WERI-Rb-1 (cell line): ENCODE measurements around the gene MMEL1.
"Not testable (repeated sequence)": the region's sequence is repeated elsewhere in the genome, so short reads cannot be mapped to it uniquely, and the experiment has no call there.

Experiments
- DNase-seq: peaks from one replicate; pipeline ENCODE4 v3.0.0-alpha.2; 2020
- H3K27ac ChIP-seq: fragments of 250-450 bp; sonication (Bioruptor Pico); 2 replicates; pipeline ENCODE4 v1.5.1; 2020; ENCODE audit warnings: mild to moderate bottlenecking, moderate library complexity
- H3K27me3 ChIP-seq: fragments of 250-450 bp; sonication (Bioruptor Pico); 2 replicates; pipeline ENCODE4 v1.5.1; 2021; ENCODE audit warnings: mild to moderate bottlenecking, low read depth, moderate library complexity; ENCODE audit not compliant: insufficient read depth, severe bottlenecking
- H3K36me3 ChIP-seq: fragments of 250-450 bp; sonication (Bioruptor Pico); 2 replicates; pipeline ENCODE4 v1.5.1; 2020; ENCODE audit warnings: mild to moderate bottlenecking, moderate library complexity
- H3K4me3 ChIP-seq: 2 replicates; pipeline ENCODE4 v1.5.1; 2011; ENCODE audit warnings: low read depth, mild to moderate bottlenecking, control low read depth, low read length
- H3K9me3 ChIP-seq: fragments of 250-450 bp; sonication (Bioruptor Pico); 2 replicates; pipeline ENCODE4 v1.5.1; 2021; ENCODE audit warnings: mild to moderate bottlenecking, moderate library complexity; ENCODE audit not compliant: severe bottlenecking
- TF ChIP-seq, protein P1 (sequence below): IDR thresholded peaks from 2 replicates; pipeline ENCODE4 v1.5.1; 2011; ENCODE audit warnings: low read depth, mild to moderate bottlenecking, control low read depth, inconsistent platforms, low read length

Gene MMEL1

DNA sequence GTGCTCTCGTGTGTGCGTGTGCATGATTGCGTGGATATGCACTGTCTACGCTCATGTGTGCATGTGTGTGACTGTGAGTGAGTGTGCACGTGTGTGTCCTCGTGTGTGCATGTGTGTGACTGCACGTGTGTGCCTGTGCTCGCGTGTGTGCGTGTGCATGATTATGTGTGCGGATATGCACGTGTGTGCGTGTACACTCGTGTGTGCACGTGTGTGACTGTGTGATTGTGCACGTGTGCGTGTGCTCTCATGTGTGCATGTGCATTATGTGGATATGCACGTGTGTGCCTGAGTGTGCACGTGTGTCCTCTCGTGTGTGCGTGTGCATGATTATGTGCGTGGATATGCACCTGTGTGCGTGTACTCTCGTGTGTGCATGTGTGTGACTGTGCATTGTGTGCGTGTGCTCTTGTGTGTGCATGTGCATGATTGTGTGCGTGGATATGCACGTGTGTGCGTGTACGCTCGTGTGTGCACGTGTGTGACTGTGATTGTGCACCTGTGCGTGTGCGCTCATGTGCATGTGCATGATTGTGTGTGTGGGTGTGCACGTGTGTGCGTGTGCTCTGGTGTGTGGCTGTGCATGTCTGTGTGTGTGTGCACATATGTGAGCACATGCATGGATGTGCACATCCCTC, 2.2 kb downstream of the MMEL1 start:
- DNase-seq, result no peak
- Histone ChIP-seq H3K27me3 (peaks cover 83% of the 10 kb centered on the region), H3K4me3 (no peak overlapping the region), H3K9me3 (peaks cover 7% of the 10 kb centered on the region), H3K36me3 (no peaks in the 10 kb centered on the region), H3K27ac (no peak overlapping the region)
- TF ChIP-seq, protein P1, sequence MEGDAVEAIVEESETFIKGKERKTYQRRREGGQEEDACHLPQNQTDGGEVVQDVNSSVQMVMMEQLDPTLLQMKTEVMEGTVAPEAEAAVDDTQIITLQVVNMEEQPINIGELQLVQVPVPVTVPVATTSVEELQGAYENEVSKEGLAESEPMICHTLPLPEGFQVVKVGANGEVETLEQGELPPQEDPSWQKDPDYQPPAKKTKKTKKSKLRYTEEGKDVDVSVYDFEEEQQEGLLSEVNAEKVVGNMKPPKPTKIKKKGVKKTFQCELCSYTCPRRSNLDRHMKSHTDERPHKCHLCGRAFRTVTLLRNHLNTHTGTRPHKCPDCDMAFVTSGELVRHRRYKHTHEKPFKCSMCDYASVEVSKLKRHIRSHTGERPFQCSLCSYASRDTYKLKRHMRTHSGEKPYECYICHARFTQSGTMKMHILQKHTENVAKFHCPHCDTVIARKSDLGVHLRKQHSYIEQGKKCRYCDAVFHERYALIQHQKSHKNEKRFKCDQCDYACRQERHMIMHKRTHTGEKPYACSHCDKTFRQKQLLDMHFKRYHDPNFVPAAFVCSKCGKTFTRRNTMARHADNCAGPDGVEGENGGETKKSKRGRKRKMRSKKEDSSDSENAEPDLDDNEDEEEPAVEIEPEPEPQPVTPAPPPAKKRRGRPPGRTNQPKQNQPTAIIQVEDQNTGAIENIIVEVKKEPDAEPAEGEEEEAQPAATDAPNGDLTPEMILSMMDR, result no peak

DNA sequence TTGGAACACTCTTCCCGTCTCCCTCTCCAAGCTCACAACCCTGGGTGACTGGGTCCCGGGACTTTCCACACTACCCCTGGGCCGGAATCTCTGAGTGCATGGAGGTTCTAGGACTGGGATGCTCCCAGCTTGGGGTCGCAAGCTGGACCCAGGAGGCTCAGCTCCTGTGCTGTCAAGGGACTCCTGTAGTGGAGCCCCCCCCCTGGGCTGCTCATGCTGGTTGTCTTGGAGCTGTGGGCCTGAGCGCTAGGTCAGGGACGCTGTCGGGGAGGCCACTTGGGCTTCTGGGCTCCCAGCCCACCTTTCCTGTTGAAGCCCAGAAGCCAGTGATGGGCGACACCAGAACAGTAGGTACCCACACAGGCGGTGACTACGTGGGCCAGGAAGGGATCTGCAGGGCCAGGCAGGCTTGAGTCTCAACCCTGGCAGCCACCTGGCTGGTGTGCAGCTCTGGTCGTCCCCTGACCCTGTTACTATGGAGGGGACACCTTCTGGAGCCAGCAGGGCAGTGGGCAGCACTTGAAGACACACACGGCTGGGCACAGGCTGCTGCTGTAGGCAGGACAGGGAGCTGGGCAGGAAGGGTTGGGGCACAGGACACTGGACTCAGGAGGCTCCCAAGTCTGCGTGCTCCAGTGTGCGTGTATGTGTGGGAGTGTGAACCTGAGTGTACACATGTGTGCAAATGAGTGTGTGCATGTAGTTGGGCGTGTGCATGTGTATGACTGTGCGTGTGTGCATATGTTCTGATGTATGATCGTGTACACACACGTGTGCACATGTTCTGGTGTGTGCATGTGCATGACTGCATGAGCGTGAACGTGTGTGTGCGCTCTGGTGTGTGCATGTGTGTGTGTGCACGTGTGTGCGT, 3.0 kb downstream of the MMEL1 start:
- peaks cover 83% of the 10 kb centered on the region for H3K27me3 ChIP-seq
- H3K9me3 ChIP-seq, result peaks cover 7% of the 10 kb centered on the region
- TF ChIP-seq, protein P1, result no peak
- H3K4me3 ChIP-seq, result no peak overlapping the region
- no peak for DNase-seq
- no peak overlapping the region for H3K27ac ChIP-seq
- H3K36me3 ChIP-seq, result no peaks in the 10 kb centered on the region

DNA sequence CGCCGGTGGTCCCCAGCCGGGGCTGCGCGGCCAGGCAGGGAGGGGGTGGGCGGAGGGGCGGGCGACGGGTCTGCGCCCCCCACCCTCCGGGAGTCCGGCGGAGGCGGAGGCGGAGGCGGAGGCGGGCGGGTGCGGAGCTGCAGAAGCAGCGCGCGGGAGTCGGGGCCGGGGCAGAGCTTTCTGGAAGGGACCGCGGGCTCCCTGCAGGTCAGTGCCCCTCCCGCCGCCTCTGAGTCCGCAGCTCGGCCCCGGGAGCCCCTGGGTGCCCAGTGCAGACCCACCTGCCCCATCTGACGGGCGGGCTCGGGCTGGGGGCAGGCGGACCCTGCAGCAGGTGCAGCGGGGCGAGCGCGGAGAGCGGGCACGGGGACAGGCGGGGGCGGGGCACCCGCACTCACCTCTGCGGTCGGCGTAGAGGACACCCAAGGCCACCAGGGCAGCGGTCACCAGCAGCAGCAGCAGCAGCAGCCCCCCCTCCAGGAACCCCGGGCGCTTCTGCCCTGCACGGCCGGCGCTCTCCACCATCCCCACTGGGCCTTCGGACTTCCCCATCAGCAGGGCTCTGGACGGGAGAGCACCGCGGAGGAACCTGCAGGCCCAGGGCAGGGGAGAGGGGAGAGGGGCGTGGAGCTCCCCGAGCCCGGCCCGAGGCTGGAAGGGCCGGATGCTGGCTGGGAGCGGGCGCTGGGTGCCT, 3.7 kb downstream of the MMEL1 start:
- TF ChIP-seq, protein P1, result no peak
- Histone ChIP-seq H3K9me3 (peaks cover 12% of the 10 kb centered on the region), H3K27ac (no peak overlapping the region), H3K36me3 (no peaks in the 10 kb centered on the region), H3K4me3 (no peak overlapping the region), H3K27me3 (peaks cover 88% of the 10 kb centered on the region)
- DNase-seq, result no peak

DNA sequence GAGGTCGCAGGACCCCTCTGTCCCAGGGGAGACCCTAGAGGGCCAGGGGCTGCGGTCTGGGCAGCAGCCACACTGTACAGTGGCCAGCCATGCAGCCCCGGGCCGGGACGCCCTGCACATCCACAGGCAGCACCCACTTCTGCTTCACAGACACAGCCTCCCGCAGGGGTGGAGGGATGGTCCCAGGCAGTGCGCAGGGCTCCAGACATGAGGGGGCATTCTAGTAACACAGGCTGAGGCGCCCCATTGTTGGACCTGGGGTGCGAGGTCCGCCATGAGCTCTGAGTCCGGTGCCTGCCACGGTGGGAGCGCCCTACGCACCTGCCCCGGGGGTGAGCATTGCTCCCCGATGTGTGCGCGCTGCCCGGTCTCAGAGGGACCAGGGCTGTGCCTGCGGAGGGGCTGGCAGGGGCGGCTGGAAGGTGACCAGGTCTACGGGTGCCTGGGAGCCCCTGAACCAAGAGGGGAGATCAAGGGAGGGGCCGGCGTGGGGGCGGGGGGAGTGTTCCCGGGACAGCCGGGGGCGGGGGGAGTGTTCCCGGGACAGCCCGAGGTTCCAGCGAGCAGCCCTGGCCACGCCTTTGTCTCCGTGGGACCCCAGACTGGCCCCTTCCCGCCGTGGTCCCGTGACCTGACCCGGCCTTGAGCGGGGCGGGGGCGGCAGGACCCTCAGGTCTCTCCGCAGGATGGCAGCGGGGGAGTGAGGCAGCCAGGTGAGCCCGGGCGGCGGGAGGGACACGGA, 4.5 kb downstream of the MMEL1 start:
- TF ChIP-seq, protein P1, result no peak
- Histone ChIP-seq H3K36me3 (no peaks in the 10 kb centered on the region), H3K9me3 (peaks cover 12% of the 10 kb centered on the region), H3K27me3 (peaks cover 88% of the 10 kb centered on the region), H3K27ac (no peak overlapping the region), H3K4me3 (no peak overlapping the region)
- DNase-seq, result no peak

DNA sequence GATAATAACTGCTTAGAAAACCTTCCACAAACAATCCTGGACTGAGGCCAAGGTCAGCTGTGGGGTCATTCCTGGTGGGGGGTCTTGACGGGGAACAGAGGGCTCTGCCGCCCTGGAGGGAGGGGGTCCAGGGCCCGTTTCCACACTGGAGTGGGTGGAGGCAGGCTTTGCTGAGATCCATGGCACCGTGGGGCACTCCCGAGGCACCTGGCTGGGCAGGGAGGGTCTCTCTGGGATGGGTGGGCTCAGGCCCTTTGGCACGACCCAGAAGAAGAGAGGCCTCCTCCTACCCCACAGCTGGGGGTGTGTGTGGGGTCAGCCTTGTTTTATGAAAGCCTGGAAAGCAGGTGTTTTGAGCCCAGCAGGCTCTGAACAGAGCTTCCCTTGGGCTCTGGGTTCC, 5.1 kb downstream of the MMEL1 start:
- no peak overlapping the region for H3K27ac ChIP-seq
- H3K27me3 ChIP-seq, result peaks cover 84% of the 10 kb centered on the region
- TF ChIP-seq, protein P1, result no peak
- peaks cover 12% of the 10 kb centered on the region for H3K9me3 ChIP-seq
- DNase-seq, result no peak
- no peak overlapping the region for H3K4me3 ChIP-seq
- H3K36me3 ChIP-seq, result no peaks in the 10 kb centered on the region

DNA sequence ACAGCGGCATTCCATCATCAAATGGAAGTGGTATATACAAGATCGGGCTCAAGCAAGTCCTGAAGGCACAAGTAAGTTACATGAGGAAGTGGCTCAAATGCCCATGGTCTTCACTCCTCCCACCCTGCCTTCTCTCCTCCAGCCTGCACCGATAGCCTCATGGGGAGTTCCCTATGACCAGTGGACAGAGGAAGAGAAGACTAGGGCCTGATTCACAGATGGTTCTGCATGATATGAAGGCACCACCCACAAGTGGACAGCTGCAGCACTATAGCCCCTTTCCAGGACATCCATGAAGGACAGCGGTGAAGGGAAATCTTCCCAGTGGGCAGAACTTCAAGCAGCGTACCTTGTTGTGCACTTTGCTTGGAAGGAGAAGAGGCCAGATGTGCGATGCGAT, 7.1 kb downstream of the MMEL1 start:
- not testable (repeated sequence) for H3K4me3 ChIP-seq, DNase-seq, H3K36me3 ChIP-seq, H3K27ac ChIP-seq
- Histone ChIP-seq H3K27me3 (peaks cover 85% of the 10 kb centered on the region), H3K9me3 (peaks cover 24% of the 10 kb centered on the region)
